K562 (cell line): ENCODE measurements around the gene FBXW9. TPM values are rescaled to one million over a fixed set of nuclear protein-coding genes. Genes with fewer than 3 reads are reported as not detected.

ENCODE experiments used
- ATAC-seq: fragments of 200-7000 bp; cut with Tn5 transposase; 3 replicates; pipeline ENCODE4 v1.9.1; 2020; ENCODE audit warnings: moderate library complexity
- BruUV-seq: library from RNA; stranded (reverse); fragments of 400-500 nt; replicated peaks from 2 replicates; lab custom pipeline; 2021; lab: Mats Ljungman, UMichigan
- CTCF ChIA-PET: fragments of 300-600 bp; formaldehyde crosslinking; extraction: SDS; loops from one replicate; lab custom pipeline; 2021; ENCODE audit warnings: low intra/inter-chr PET ratio; lab: Yijun Ruan, JAX
- POLR2A ChIA-PET: fragments of 300-600, 350-650 bp; sonication (Branson Sonifier 250); formaldehyde crosslinking; extraction: SDS; loops from one replicate; lab custom pipeline; 2021; ENCODE audit warnings: antibody characterized with exemption, inconsistent platforms; lab: Yijun Ruan, JAX
- DNase-seq, 4 experiments: peaks; one replicate each; pipeline versions ENCODE4 v3.0.0 to v3.0.0-alpha.2; 2011 to 2018; ENCODE audit warnings: low spot score in 3 of 4, mixed read lengths in 3 of 4; ENCODE audit errors: extremely low read depth in 1 of 4
- FAIRE-seq: peaks from 2 replicates; lab custom pipeline; 2011; peaks lifted over from hg19 to GRCh38; lab: Jason Lieb, UNC
- H2AFZ ChIP-seq: 2 replicates; pipeline ENCODE4 v1.6.0; 2011; ENCODE audit warnings: low read depth, low read length, control low read depth, inconsistent platforms
- H3K27ac ChIP-seq: fragments of 200-600 bp; 3 replicates; pipeline ENCODE4 v1.8.0; 2011; ENCODE audit warnings: low read depth, mild to moderate bottlenecking, control low read depth, inconsistent platforms, low read length, moderate library complexity, mixed read lengths; ENCODE audit errors: extremely low read depth
- H3K27me3 ChIP-seq, 2 experiments: fragments of 300-600 bp in 1 of 2; 2 replicates in 1 of 2; 3 replicates in 1 of 2; pipeline versions ENCODE4 v1.6.0 to v1.8.0; 2011; ENCODE audit warnings: inconsistent platforms in 2 of 2, low read length in 2 of 2, mild to moderate bottlenecking in 1 of 2, mixed read lengths in 1 of 2, moderate library complexity in 1 of 2; ENCODE audit not compliant: control insufficient read depth in 2 of 2, insufficient read depth in 2 of 2
- H3K36me3 ChIP-seq: fragments of 300-600 bp; 3 replicates; pipeline ENCODE4 v1.8.0; 2011; ENCODE audit warnings: mild to moderate bottlenecking, low read length, inconsistent platforms; ENCODE audit not compliant: control insufficient read depth, insufficient read depth
- H3K4me1 ChIP-seq, 2 experiments: fragments of 200-600 bp in 1 of 2; replicated peaks in 1 of 2; 2 replicates in 1 of 2; 3 replicates in 1 of 2; pipeline versions ENCODE4 v1.5.1 to v1.8.0; 2011; ENCODE audit warnings: inconsistent platforms in 2 of 2, low read length in 2 of 2, mild to moderate bottlenecking in 1 of 2, mixed read lengths in 1 of 2, moderate library complexity in 1 of 2; ENCODE audit not compliant: control insufficient read depth in 2 of 2, insufficient read depth in 2 of 2
- H3K4me2 ChIP-seq: 2 replicates; pipeline ENCODE4 v1.6.1; 2011; ENCODE audit warnings: low read length, control low read depth, inconsistent platforms, mixed read lengths; ENCODE audit not compliant: insufficient read depth
- H3K4me3 ChIP-seq: fragments of 200-600 bp; sonication (generic), shearing (Covaris generic); 2 replicates; pipeline ENCODE4 v1.5.1; 2016; ENCODE audit warnings: control low read depth, inconsistent platforms
- H3K79me2 ChIP-seq: fragments of 200-600 bp; 3 replicates; pipeline ENCODE4 v1.8.0; 2011; ENCODE audit warnings: low read length, inconsistent platforms; ENCODE audit not compliant: control insufficient read depth, insufficient read depth
- H3K9ac ChIP-seq, 2 experiments: 2 replicates each; pipeline versions ENCODE4 v1.6.0 to v1.6.1; 2011; ENCODE audit warnings: low read depth in 2 of 2, low read length in 2 of 2, control low read depth in 1 of 2, inconsistent platforms in 1 of 2, mild to moderate bottlenecking in 1 of 2, mixed read lengths in 1 of 2; ENCODE audit not compliant: insufficient read depth in 1 of 2
- H3K9me1 ChIP-seq: one replicate; pipeline ENCODE4 v1.6.0; 2011; ENCODE audit warnings: inconsistent platforms, mild to moderate bottlenecking, low read length, moderate library complexity; ENCODE audit not compliant: control insufficient read depth, insufficient read depth
- H3K9me3 ChIP-seq: replicated peaks from 2 replicates; pipeline ENCODE4 v1.5.1; 2011; ENCODE audit warnings: low read depth, low read length, inconsistent platforms; ENCODE audit not compliant: control insufficient read depth, insufficient read depth
- H4K20me1 ChIP-seq: replicated peaks from 2 replicates; pipeline ENCODE4 v1.6.1; 2011; ENCODE audit warnings: low read length, inconsistent platforms, mixed read lengths; ENCODE audit not compliant: control insufficient read depth, insufficient read depth
- CREM ChIP-seq: IDR thresholded peaks from 2 replicates; pipeline ENCODE4 v1.6.1; 2014; ENCODE audit warnings: antibody characterized with exemption, low read depth
- EGR1 ChIP-seq: fragments of 450-650 bp; conservative IDR thresholded peaks from 2 replicates; pipeline ENCODE4 v1.6.1; 2017; ENCODE audit warnings: mild to moderate bottlenecking
- NFIC ChIP-seq: fragments of 450-650 bp; IDR thresholded peaks from 2 replicates; pipeline ENCODE4 v1.6.1; 2017; ENCODE audit warnings: mild to moderate bottlenecking, inconsistent platforms
- whole genome bisulfite sequencing: fragments of 100-300 bp; shearing (Covaris generic); methylation state at CpG from one replicate; pipeline ENCODE4 v1.1.6; 2016; ENCODE audit warnings: low coverage, mixed read lengths; ENCODE audit not compliant: insufficient coverage; ENCODE audit errors: missing lambda C conversion rate; 5-methylcytosine and 5-hydroxymethylcytosine counted together
- in situ Hi-C: fragments of 300-500 bp; cut with MboI; formaldehyde crosslinking; loops from 4 replicates; pipeline ENCODE4 v1.15.0; 2018; ENCODE audit warnings: inconsistent platforms, mixed read lengths
- intact Hi-C: fragments of 100-400 bp; cut with micrococcal nuclease; formaldehyde crosslinking; loops from 2 replicates; pipeline ENCODE4 v1.14.2; 2022
- polyA plus RNA-seq, 8 experiments: library from polyadenylated mRNA; depleted of rRNA in 4 of 8; stranded (reverse) in 5 of 8; unstranded in 3 of 8; fragments of >200 nt; fragmentation: Nextera tagmentation in 2 of 8; fragmentation: Illumina TruSeq in 1 of 8; extraction: Ambion mirVana in 2 of 8; extraction: Trizol in 1 of 8; gene quantifications; 2 replicates each; pipeline versions ENCODE4 v1.2.1 to v1.2.3, GENCODE V29; 2011 to 2014; ENCODE audit warnings: inconsistent platforms in 1 of 8, missing spikeins in 1 of 8
- total RNA-seq, 7 experiments: library from RNA; depleted of rRNA in 6 of 7; stranded (reverse); fragments of >200 nt in 6 of 7; fragmentation: Illumina TruSeq in 2 of 7; extraction: Trizol in 2 of 7; gene quantifications; 2 replicates each; pipeline versions ENCODE4 v1.2.1 to v1.2.3, GENCODE V29; 2011 to 2021; ENCODE audit warnings: low replicate concordance in 1 of 7
- TF ChIP-seq, protein P1 (sequence below): fragments of 200-800 bp; sonication (Bioruptor generic); IDR thresholded peaks from 2 replicates; pipeline ENCODE4 v1.6.1; 2017; ENCODE audit warnings: missing genetic modification characterization, missing compliant biosample characterization
- TF ChIP-seq, protein P2 (sequence below), 2 experiments: IDR thresholded peaks; 2 replicates each; pipeline ENCODE4 v1.6.1; 2011; ENCODE audit warnings: borderline replicate concordance in 1 of 2, control low read depth in 1 of 2, low read depth in 1 of 2, low read length in 1 of 2, mild to moderate bottlenecking in 1 of 2, mixed read lengths in 1 of 2, moderate library complexity in 1 of 2; ENCODE audit not compliant: insufficient read depth in 1 of 2, insufficient read length in 1 of 2, poor library complexity in 1 of 2, severe bottlenecking in 1 of 2; ENCODE audit errors: extremely low read depth in 1 of 2
- TF ChIP-seq, protein P3 (sequence below): sonication (generic); formaldehyde crosslinking; IDR thresholded peaks from 2 replicates; pipeline ENCODE4 v1.8.0; 2022; ENCODE audit warnings: mild to moderate bottlenecking, missing genetic modification reagents
- TF ChIP-seq, protein P4 (sequence below): fragments of 450-650 bp; conservative IDR thresholded peaks from 2 replicates; pipeline ENCODE4 v1.6.1; 2016; ENCODE audit warnings: missing genetic modification characterization, low read depth, mild to moderate bottlenecking, control low read depth, missing compliant biosample characterization

The FBXW9 gene
- total and polyA plus RNA-seq, 9 of the 15 experiments (the other 6 are each of a cell fraction or from before 2014, with no cell fraction given) = 0.23 to 21.7 (median 6.2) TPM

DNA sequence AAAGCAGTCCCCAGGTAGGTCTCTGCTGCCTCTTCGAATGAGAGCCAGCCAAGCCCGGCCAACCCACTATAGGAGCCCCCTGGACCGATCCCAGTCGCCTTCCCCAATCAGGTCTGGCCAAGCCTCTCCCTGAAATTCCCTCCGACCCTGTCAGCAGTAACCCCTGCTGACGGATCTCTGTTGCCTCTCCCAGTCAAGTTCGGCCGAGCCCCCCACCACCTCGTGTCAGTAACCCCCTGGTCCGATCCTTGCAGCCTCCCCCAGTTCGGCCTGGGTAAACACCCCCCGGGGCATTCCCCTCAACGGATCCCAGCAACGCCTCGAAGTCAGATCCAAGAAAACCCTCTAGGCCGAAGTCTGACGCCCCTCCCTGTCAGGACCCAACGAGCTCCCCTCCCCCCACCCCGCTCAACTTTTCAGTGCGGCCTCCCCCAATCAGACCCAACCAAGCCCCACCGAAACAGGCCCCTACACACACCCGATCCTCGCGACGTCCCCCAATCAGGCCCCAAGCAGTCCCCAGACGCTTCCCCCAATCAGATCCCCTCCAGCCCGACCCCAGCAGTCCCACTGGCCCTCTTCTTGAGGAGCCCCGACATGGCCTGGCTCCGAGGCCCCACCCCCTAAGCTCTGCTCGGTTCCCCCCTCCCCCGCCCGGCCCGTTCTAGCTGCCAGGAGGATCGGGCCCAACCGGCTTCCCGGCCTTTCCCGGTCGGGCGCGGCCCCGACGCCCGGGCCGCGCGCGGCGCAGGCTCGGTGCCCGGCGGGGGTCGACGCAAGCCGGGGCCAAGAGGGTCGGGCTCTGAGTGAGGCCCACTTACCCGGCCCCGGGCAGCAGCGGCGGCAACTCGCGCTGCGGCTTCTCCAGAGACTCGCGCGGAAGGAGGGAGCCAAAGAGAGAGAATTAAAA lies 25.5 kb upstream of the FBXW9 start (continued):
- TF ChIP-seq, protein P1, sequence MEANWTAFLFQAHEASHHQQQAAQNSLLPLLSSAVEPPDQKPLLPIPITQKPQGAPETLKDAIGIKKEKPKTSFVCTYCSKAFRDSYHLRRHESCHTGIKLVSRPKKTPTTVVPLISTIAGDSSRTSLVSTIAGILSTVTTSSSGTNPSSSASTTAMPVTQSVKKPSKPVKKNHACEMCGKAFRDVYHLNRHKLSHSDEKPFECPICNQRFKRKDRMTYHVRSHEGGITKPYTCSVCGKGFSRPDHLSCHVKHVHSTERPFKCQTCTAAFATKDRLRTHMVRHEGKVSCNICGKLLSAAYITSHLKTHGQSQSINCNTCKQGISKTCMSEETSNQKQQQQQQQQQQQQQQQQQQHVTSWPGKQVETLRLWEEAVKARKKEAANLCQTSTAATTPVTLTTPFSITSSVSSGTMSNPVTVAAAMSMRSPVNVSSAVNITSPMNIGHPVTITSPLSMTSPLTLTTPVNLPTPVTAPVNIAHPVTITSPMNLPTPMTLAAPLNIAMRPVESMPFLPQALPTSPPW = peak; percentile 61
- TF ChIP-seq NFIC = no peak; the same call in 1 of the 2 replicates

DNA sequence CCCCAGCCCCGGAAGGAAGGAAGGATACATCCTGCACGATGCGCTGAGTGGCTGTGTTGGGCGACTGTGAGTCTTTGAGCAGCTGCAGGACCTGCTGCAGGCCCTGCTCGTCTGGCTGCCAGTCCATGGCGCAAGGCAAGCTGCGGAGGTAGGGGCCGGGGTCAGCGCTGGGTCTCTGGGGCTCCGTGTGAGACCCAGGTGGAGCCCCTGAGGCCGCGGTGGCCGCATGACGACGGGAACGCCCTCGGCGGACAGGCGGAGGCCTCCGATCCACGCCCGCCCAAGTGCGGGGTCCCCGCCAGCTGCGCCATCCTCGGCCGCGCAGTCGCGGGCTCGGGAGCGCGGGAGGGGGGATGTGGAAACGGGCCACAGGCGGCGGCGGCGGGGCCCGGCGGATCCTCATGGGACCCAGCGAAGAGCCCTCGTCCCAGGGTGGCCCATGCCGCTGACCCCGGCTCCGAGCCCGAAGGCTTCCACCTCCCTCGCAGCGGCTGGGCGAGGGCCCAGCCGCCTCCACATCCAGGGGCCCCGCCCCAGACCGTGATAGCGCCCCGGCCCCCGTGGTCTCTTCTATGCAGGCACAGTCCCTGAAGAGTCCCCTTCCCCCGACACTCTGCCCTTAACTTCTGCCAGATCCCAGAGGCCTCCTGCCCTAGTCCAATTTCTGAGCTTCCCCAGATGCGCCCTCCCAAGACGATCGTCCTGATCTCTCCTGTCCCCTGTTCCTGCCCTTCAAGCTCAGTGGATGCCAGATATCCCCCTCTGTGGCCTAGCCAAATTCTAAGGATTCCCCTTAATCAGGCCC lies 24.6 kb upstream of the FBXW9 start:
- Histone ChIP-seq H2AFZ (no peak overlapping the region), H3K9ac (peak overlapping the region; percentile 89 to 99), H3K27ac (peak overlapping the region; percentile 87), H4K20me1 (peaks cover 17% of the 10 kb centered on the region; the same call in 1 of the 2 replicates), H3K36me3 (peaks cover 47% of the 10 kb centered on the region), H3K27me3 (no peaks in the 10 kb centered on the region), H3K79me2 (peaks cover 77% of the 10 kb centered on the region), H3K4me3 (peak overlapping the region; percentile 82), H3K4me2 (peak overlapping the region; percentile 92), H3K9me1 (peaks cover 3% of the 10 kb centered on the region), H3K4me1 (peaks cover 10 to 46% of the 10 kb centered on the region in 2 experiments; a peak in 3 of 5 replicates), H3K9me3 (no peaks in the 10 kb centered on the region)
- peak; percentile 49 for ATAC-seq
- FAIRE-seq = no peak
- in situ Hi-C loops = no loop called here
- 6% methylated on average over 37 of the region's 59 CpGs for WGBS
- intact Hi-C loops = no loop called here
- CTCF ChIA-PET = no interaction called here
- BruUV-seq = no TSS peak
- POLR2A ChIA-PET = interaction anchor here (0.8 to 4.4 kb wide), 8 partner anchors 12 to 77 kb away, joined by 3 to 50 read pairs (median 4); partner anchors contain the start of genes JUNB and TRIR
- DNase-seq = peak; percentile 49 to 57 (median 55)
- TF ChIP-seq, protein P2, sequence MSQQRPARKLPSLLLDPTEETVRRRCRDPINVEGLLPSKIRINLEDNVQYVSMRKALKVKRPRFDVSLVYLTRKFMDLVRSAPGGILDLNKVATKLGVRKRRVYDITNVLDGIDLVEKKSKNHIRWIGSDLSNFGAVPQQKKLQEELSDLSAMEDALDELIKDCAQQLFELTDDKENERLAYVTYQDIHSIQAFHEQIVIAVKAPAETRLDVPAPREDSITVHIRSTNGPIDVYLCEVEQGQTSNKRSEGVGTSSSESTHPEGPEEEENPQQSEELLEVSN (IDR thresholded peaks at IDR 0.05; ENCODE audit: borderline replicate concordance in 1 of 2, extremely low read depth in 1 of 2, insufficient read depth in 1 of 2, insufficient read length in 1 of 2, low read depth in 1 of 2, low read length in 1 of 2, poor library complexity in 1 of 2, severe bottlenecking in 1 of 2) = peak in 1 of 2 experiments; percentile 24
- TF ChIP-seq EGR1 (peak; percentile 52), CREM (no peak)
- TF ChIP-seq, protein P3, sequence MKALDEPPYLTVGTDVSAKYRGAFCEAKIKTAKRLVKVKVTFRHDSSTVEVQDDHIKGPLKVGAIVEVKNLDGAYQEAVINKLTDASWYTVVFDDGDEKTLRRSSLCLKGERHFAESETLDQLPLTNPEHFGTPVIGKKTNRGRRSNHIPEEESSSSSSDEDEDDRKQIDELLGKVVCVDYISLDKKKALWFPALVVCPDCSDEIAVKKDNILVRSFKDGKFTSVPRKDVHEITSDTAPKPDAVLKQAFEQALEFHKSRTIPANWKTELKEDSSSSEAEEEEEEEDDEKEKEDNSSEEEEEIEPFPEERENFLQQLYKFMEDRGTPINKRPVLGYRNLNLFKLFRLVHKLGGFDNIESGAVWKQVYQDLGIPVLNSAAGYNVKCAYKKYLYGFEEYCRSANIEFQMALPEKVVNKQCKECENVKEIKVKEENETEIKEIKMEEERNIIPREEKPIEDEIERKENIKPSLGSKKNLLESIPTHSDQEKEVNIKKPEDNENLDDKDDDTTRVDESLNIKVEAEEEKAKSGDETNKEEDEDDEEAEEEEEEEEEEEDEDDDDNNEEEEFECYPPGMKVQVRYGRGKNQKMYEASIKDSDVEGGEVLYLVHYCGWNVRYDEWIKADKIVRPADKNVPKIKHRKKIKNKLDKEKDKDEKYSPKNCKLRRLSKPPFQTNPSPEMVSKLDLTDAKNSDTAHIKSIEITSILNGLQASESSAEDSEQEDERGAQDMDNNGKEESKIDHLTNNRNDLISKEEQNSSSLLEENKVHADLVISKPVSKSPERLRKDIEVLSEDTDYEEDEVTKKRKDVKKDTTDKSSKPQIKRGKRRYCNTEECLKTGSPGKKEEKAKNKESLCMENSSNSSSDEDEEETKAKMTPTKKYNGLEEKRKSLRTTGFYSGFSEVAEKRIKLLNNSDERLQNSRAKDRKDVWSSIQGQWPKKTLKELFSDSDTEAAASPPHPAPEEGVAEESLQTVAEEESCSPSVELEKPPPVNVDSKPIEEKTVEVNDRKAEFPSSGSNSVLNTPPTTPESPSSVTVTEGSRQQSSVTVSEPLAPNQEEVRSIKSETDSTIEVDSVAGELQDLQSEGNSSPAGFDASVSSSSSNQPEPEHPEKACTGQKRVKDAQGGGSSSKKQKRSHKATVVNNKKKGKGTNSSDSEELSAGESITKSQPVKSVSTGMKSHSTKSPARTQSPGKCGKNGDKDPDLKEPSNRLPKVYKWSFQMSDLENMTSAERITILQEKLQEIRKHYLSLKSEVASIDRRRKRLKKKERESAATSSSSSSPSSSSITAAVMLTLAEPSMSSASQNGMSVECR (CRISPR knock-in tag) = peak; percentile 28; the same call in 1 of the 2 replicates
- TF ChIP-seq, protein P4, sequence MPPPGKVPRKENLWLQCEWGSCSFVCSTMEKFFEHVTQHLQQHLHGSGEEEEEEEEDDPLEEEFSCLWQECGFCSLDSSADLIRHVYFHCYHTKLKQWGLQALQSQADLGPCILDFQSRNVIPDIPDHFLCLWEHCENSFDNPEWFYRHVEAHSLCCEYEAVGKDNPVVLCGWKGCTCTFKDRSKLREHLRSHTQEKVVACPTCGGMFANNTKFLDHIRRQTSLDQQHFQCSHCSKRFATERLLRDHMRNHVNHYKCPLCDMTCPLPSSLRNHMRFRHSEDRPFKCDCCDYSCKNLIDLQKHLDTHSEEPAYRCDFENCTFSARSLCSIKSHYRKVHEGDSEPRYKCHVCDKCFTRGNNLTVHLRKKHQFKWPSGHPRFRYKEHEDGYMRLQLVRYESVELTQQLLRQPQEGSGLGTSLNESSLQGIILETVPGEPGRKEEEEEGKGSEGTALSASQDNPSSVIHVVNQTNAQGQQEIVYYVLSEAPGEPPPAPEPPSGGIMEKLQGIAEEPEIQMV (tag) = no peak
